Ramos (cell line): ENCODE measurements around the gene LRRC66.

Experiments used
- in situ Hi-C: fragments of 300-500 bp; cut with MboI; formaldehyde crosslinking; loops from one replicate; pipeline ENCODE4 v1.14.3; 2022; ENCODE audit warnings: low sequenced_read_pairs; ENCODE audit not compliant: unreplicated experiment

LRRC66 gene

GRCh38 chr4:52019936-52020657 lies at the start of gene LRRC66:
Gene LRRC66, minus strand, starts transcription at chr4:52020363. Its CDS starts 2,750 bp downstream, at chr4:52017613.
- in situ Hi-C loops: no loop called here

- in situ Hi-C loops: no loop called here
These were observed 49.4 kb upstream of the LRRC66 start for GRCh38 chr4:52069571-52069970.

- in situ Hi-C loops: no loop called here
These were observed 39.2 kb upstream of the LRRC66 start for GRCh38 chr4:52059372-52059771.

- in situ Hi-C loops: no loop called here
These were observed 38.1 kb upstream of the LRRC66 start for GRCh38 chr4:52058275-52058674.

- in situ Hi-C loops: no loop called here
These were observed 37.0 kb upstream of the LRRC66 start for GRCh38 chr4:52057196-52057595.

GRCh38 chr4:52054254-52054653 lies 34.1 kb upstream of the LRRC66 start:
- in situ Hi-C loops: no loop called here

GRCh38 chr4:52052475-52052780 lies 32.3 kb upstream of the LRRC66 start:
- in situ Hi-C loops: no loop called here

- in situ Hi-C loops: no loop called here
These were observed 31.7 kb upstream of the LRRC66 start for GRCh38 chr4:52051615-52052474.

- in situ Hi-C loops: no loop called here
These were observed 31.1 kb upstream of the LRRC66 start, which contains the start of gene SPATA18 for GRCh38 chr4:52051213-52051614. Gene SPATA18, plus strand, starts transcription at chr4:52051304. Its CDS starts 401 bp downstream, at chr4:52051705.

- in situ Hi-C loops: no loop called here
These were observed 29.1 kb upstream of the LRRC66 start for GRCh38 chr4:52049266-52049665.

- in situ Hi-C loops: no loop called here
These were observed 24.9 kb upstream of the LRRC66 start for GRCh38 chr4:52045028-52045427.

- in situ Hi-C loops: no loop called here
These were observed 18.1 kb upstream of the LRRC66 start, which contains the start of gene SGCB for GRCh38 chr4:52038103-52038912. Gene SGCB, minus strand, starts transcription at chr4:52038299. Its CDS starts 40 bp downstream, at chr4:52038259.

- in situ Hi-C loops: no loop called here
These were observed 17.5 kb upstream of the LRRC66 start for GRCh38 chr4:52037689-52038102.

- in situ Hi-C loops: no loop called here
These were observed 16.8 kb upstream of the LRRC66 start for GRCh38 chr4:52036886-52037530.

GRCh38 chr4:52035190-52035589 lies 15.0 kb upstream of the LRRC66 start:
- in situ Hi-C loops: no loop called here

GRCh38 chr4:52032005-52032404 lies 11.8 kb upstream of the LRRC66 start:
- in situ Hi-C loops: no loop called here

- in situ Hi-C loops: no loop called here
These were observed 8.8 kb upstream of the LRRC66 start for GRCh38 chr4:52028970-52029369.

- in situ Hi-C loops: no loop called here
These were observed 2.3 kb downstream of the LRRC66 start for GRCh38 chr4:52017814-52018213.

GRCh38 chr4:52016981-52017380 lies 3.2 kb downstream of the LRRC66 start:
- in situ Hi-C loops: no loop called here

- in situ Hi-C loops: no loop called here
These were observed 4.8 kb downstream of the LRRC66 start for GRCh38 chr4:52015366-52015765.
